ENCODE data around the gene RHBDD1.

GRCh38 chr2:227029426-227030105 is 193.7 kb downstream of the RHBDD1 start:
- TF ChIP-seq, protein P1, sequence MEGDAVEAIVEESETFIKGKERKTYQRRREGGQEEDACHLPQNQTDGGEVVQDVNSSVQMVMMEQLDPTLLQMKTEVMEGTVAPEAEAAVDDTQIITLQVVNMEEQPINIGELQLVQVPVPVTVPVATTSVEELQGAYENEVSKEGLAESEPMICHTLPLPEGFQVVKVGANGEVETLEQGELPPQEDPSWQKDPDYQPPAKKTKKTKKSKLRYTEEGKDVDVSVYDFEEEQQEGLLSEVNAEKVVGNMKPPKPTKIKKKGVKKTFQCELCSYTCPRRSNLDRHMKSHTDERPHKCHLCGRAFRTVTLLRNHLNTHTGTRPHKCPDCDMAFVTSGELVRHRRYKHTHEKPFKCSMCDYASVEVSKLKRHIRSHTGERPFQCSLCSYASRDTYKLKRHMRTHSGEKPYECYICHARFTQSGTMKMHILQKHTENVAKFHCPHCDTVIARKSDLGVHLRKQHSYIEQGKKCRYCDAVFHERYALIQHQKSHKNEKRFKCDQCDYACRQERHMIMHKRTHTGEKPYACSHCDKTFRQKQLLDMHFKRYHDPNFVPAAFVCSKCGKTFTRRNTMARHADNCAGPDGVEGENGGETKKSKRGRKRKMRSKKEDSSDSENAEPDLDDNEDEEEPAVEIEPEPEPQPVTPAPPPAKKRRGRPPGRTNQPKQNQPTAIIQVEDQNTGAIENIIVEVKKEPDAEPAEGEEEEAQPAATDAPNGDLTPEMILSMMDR (IDR thresholded peaks at IDR 0.05) = no peak
- no peak for TF ChIP-seq POLR2A (IDR thresholded peaks at IDR 0.05)
